GM19193 (cell line): ENCODE measurements around the gene CAPZB.

Experiments used
- POLR2A ChIP-seq: IDR thresholded peaks from 4 replicates; pipeline ENCODE4 v1.6.1; 2011; ENCODE audit not compliant: insufficient read depth, insufficient read length; ENCODE audit errors: extremely low read depth

CAPZB gene

GRCh38 chr1:19505693-19506457, 20.5 kb upstream of the CAPZB start:
- no peak for TF ChIP-seq POLR2A

- TF ChIP-seq POLR2A, result no peak
Observed at GRCh38 chr1:19504796-19505692, 19.7 kb upstream of the CAPZB start.

GRCh38 chr1:19496527-19496874, 11.2 kb upstream of the CAPZB start:
- TF ChIP-seq POLR2A, result no peak

- TF ChIP-seq POLR2A, result no peak
Observed at GRCh38 chr1:19495799-19496526, 10.6 kb upstream of the CAPZB start.

- TF ChIP-seq POLR2A, result no peak
Observed at GRCh38 chr1:19495000-19495656, 9.8 kb upstream of the CAPZB start.

GRCh38 chr1:19493547-19493946, 8.2 kb upstream of the CAPZB start:
- no peak for TF ChIP-seq POLR2A

- no peak for TF ChIP-seq POLR2A
Observed at GRCh38 chr1:19489996-19490395, 4.7 kb upstream of the CAPZB start.

- TF ChIP-seq POLR2A, result no peak
Observed at GRCh38 chr1:19488136-19488535, 2.8 kb upstream of the CAPZB start.

- TF ChIP-seq POLR2A, result no peak
Observed at GRCh38 chr1:19484798-19485361, 459 bp downstream of the CAPZB start.

- TF ChIP-seq POLR2A, result no peak
Observed at GRCh38 chr1:19484338-19484797, 971 bp downstream of the CAPZB start.

GRCh38 chr1:19483691-19484090, 1.6 kb downstream of the CAPZB start:
- TF ChIP-seq POLR2A, result no peak

GRCh38 chr1:19483261-19483660, 2.1 kb downstream of the CAPZB start:
- TF ChIP-seq POLR2A, result no peak

- TF ChIP-seq POLR2A, result no peak
Observed at GRCh38 chr1:19481826-19482398, 3.4 kb downstream of the CAPZB start.

- TF ChIP-seq POLR2A, result no peak
Observed at GRCh38 chr1:19480282-19480681, 5.1 kb downstream of the CAPZB start.
